SK-N-SH (cell line): ENCODE data around the gene GABRG3. TPM values are rescaled to one million over a fixed set of nuclear protein-coding genes. Genes with fewer than 3 reads are reported as not detected.

Source experiments
- CTCF ChIA-PET: fragments of 300-600, 350-600 bp; formaldehyde crosslinking; extraction: SDS; loops from one replicate; lab custom pipeline; 2021; lab: Yijun Ruan, JAX
- POLR2A ChIA-PET: fragments of 350-600 bp; sonication (Branson Sonifier 250); formaldehyde crosslinking; extraction: SDS; loops from one replicate; lab custom pipeline; 2020; ENCODE audit warnings: antibody characterized with exemption, inconsistent platforms; lab: Yijun Ruan, JAX
- DNase-seq: peaks from one replicate; pipeline ENCODE4 v3.0.0; 2012
- H2AFZ ChIP-seq: fragments of 200-600 bp; sonication (generic); 2 replicates; pipeline ENCODE4 v1.8.1; 2016; ENCODE audit warnings: antibody characterized with exemption, mild to moderate bottlenecking, low read depth
- H3F3A ChIP-seq: fragments of 200-600 bp; sonication (generic); replicated peaks from 2 replicates; pipeline ENCODE3; 2016; ENCODE audit warnings: antibody characterized with exemption, mild to moderate bottlenecking; ENCODE audit not compliant: insufficient read depth
- H3K27ac ChIP-seq, 2 experiments: fragments of 200-500 bp in 1 of 2; fragments of 200-600 bp in 1 of 2; sonication (Bioruptor generic) in 1 of 2; sonication (generic), shearing (Covaris generic) in 1 of 2; 2 replicates each; pipeline versions ENCODE4 v1.5.1 to v1.6.1; 2014 to 2016; ENCODE audit warnings: low read depth in 2 of 2, inconsistent platforms in 1 of 2, low read length in 1 of 2, mild to moderate bottlenecking in 1 of 2, mixed read lengths in 1 of 2
- H3K27me3 ChIP-seq: fragments of 200-600 bp; sonication (generic), shearing (Covaris generic); 2 replicates; pipeline ENCODE4 v1.6.1; 2016; ENCODE audit warnings: mixed run types; ENCODE audit not compliant: insufficient read depth
- H3K36me3 ChIP-seq, 2 experiments: fragments of 200-500 bp in 1 of 2; fragments of 200-600 bp in 1 of 2; sonication (Bioruptor generic) in 1 of 2; sonication (generic) in 1 of 2; replicated peaks in 1 of 2; 2 replicates each; pipeline versions ENCODE3 to v1.5.1; 2014 to 2016; ENCODE audit warnings: low read length in 1 of 2, mild to moderate bottlenecking in 1 of 2; ENCODE audit not compliant: insufficient read depth in 2 of 2, control insufficient read depth in 1 of 2
- H3K4me1 ChIP-seq, 2 experiments: fragments of 200-500 bp in 1 of 2; fragments of 200-600 bp in 1 of 2; sonication (Bioruptor generic) in 1 of 2; sonication (generic), shearing (Covaris generic) in 1 of 2; 2 replicates each; pipeline versions ENCODE4 v1.5.1 to v1.6.1; 2014 to 2016; ENCODE audit warnings: low read depth in 1 of 2, low read length in 1 of 2, mixed run types in 1 of 2; ENCODE audit not compliant: insufficient read depth in 2 of 2, control insufficient read depth in 1 of 2
- H3K4me2 ChIP-seq: fragments of 200-600 bp; sonication (generic), shearing (Covaris generic); 2 replicates; pipeline ENCODE4 v1.6.1; 2017; ENCODE audit warnings: mixed run types
- H3K4me3 ChIP-seq, 2 experiments: fragments of 200-500 bp in 1 of 2; fragments of 200-600 bp in 1 of 2; sonication (Bioruptor generic) in 1 of 2; sonication (generic), shearing (Covaris generic) in 1 of 2; 2 replicates each; pipeline versions ENCODE4 v1.5.1 to v1.8.1; 2014 to 2016; ENCODE audit warnings: low read depth in 2 of 2, inconsistent platforms in 1 of 2, low read length in 1 of 2, mild to moderate bottlenecking in 1 of 2, mixed read lengths in 1 of 2, moderate library complexity in 1 of 2
- H3K79me2 ChIP-seq: fragments of 200-600 bp; sonication (generic); 2 replicates; pipeline ENCODE4 v1.8.1; 2017; ENCODE audit warnings: mild to moderate bottlenecking; ENCODE audit not compliant: insufficient read depth
- H3K9ac ChIP-seq: fragments of 200-600 bp; sonication (generic); 2 replicates; pipeline ENCODE4 v1.6.1; 2017; ENCODE audit warnings: mixed run types
- H3K9me2 ChIP-seq: fragments of 200-600 bp; sonication (generic); 2 replicates; pipeline ENCODE4 v1.6.1; 2017; ENCODE audit warnings: mixed run types
- H3K9me3 ChIP-seq: fragments of 200-600 bp; sonication (generic); 2 replicates; pipeline ENCODE4 v1.6.1; 2017; ENCODE audit warnings: mixed run types, mild to moderate bottlenecking, moderate library complexity
- H4K20me1 ChIP-seq: fragments of 200-600 bp; sonication (generic); 2 replicates; pipeline ENCODE4 v1.6.1; 2017; ENCODE audit warnings: mild to moderate bottlenecking, mixed run types; ENCODE audit not compliant: insufficient read depth
- ELF1 ChIP-seq: IDR thresholded peaks from 2 replicates; pipeline ENCODE4 v1.4.0; 2012
- EP300 ChIP-seq, 2 experiments: IDR thresholded peaks; 2 replicates each; pipeline versions ENCODE4 v1.4.0 to v1.6.1; 2012; ENCODE audit warnings: borderline replicate concordance in 1 of 2, low read depth in 1 of 2, low read length in 1 of 2
- EZH2phosphoT487 ChIP-seq: fragments of 200-600 bp; sonication (generic); IDR thresholded peaks from 2 replicates; pipeline ENCODE4 v1.6.1; 2017; ENCODE audit warnings: low read depth, mixed run types, mild to moderate bottlenecking, antibody characterized with exemption, moderate library complexity, borderline replicate concordance
- FOSL2 ChIP-seq: IDR thresholded peaks from 2 replicates; pipeline ENCODE4 v1.4.0; 2012; ENCODE audit warnings: low read depth, mild to moderate bottlenecking, moderate library complexity, borderline replicate concordance
- GATA2 ChIP-seq: sonication (generic); formaldehyde crosslinking; IDR thresholded peaks from 2 replicates; pipeline ENCODE4 v1.5.0; 2020; ENCODE audit warnings: mild to moderate bottlenecking, missing genetic modification reagents
- MEF2A ChIP-seq: IDR thresholded peaks from 2 replicates; pipeline ENCODE4 v1.4.0; 2012; ENCODE audit warnings: low read depth, borderline replicate concordance
- MXI1 ChIP-seq: IDR thresholded peaks from 2 replicates; pipeline ENCODE4 v1.6.1; 2012; ENCODE audit warnings: mild to moderate bottlenecking, low read depth, low read length, improper control_type of control experiment
- PBX3 ChIP-seq: IDR thresholded peaks from 2 replicates; pipeline ENCODE4; 2012
- RCOR1 ChIP-seq: fragments of 150-350 bp; IDR thresholded peaks from 2 replicates; pipeline ENCODE4 v1.6.1; 2017; ENCODE audit warnings: antibody characterized with exemption, low read length
- SIN3A ChIP-seq: IDR thresholded peaks from 2 replicates; pipeline ENCODE4 v1.6.1; 2012; ENCODE audit warnings: low read depth, mild to moderate bottlenecking, low read length, moderate library complexity, borderline replicate concordance
- SMC3 ChIP-seq: IDR thresholded peaks from 2 replicates; pipeline ENCODE4 v1.6.1; 2012; ENCODE audit warnings: low read depth, low read length, improper control_type of control experiment
- TEAD4 ChIP-seq: IDR thresholded peaks from 2 replicates; pipeline ENCODE4 v1.4.0; 2012; ENCODE audit warnings: mild to moderate bottlenecking, borderline replicate concordance; ENCODE audit not compliant: insufficient read depth
- USF1 ChIP-seq: IDR thresholded peaks from 2 replicates; pipeline ENCODE4 v1.4.0; 2012; ENCODE audit warnings: low read depth, borderline replicate concordance
- WGBS: methylation state at CpG from one replicate; pipeline ENCODE4 v1.1.6; 2017; ENCODE audit warnings: low lambda C conversion rate; 5-methylcytosine and 5-hydroxymethylcytosine counted together
- polyA plus RNA-seq, 3 experiments: library from polyadenylated mRNA; depleted of rRNA; stranded (reverse); fragments of >200 nt; gene quantifications; 2 replicates each; pipeline ENCODE4 v1.2.3, GENCODE V29; 2012

The GABRG3 gene
- polyA plus RNA-seq, 1 of the 3 experiments (the other 2 are of a cell fraction), result not detected

DNA sequence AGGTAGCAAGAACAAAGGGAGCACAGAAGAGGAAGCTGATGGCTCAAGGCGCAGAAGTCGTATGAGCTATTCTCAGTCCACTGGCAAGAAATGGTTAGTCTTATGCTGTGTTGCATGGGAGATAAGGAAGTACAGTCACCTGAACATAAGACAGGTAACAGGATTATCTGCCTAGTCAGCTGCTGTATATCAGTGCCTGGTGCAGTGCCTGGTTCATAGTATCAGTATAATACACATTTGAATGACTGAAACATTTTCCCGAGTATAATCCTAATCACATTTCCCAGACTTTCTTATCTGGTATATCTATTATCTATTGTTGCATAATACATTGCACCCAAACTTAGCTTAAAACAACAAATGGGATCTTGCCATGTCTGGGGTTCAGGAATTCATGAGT is 302.5 kb downstream of the GABRG3 start:
- WGBS, result 67% methylated on average over 3 of the region's 3 CpGs
- Histone ChIP-seq H3K27ac (no peak overlapping the region), H3K9me3 (no peaks in the 10 kb centered on the region), H3F3A (no peaks in the 10 kb centered on the region), H2AFZ (no peak overlapping the region), H3K4me1 (no peaks in the 10 kb centered on the region), H3K4me3 (no peak overlapping the region), H4K20me1 (no peaks in the 10 kb centered on the region), H3K9me2 (no peaks in the 10 kb centered on the region), H3K4me2 (no peak overlapping the region), H3K79me2 (no peaks in the 10 kb centered on the region), H3K36me3 (no peaks in the 10 kb centered on the region), H3K27me3 (no peaks in the 10 kb centered on the region), H3K9ac (no peak overlapping the region)
- TF ChIP-seq ELF1, result no peak
- TF ChIP-seq SIN3A, result no peak
- TF ChIP-seq GATA2 (CRISPR knock-in tag), result no peak
- TF ChIP-seq RCOR1, result no peak
- TF ChIP-seq USF1, result no peak
- TF ChIP-seq FOSL2, result no peak
- no peak for TF ChIP-seq TEAD4
- TF ChIP-seq PBX3, result no peak
- no peak for TF ChIP-seq EZH2phosphoT487
- no peak for TF ChIP-seq SMC3
- no peak for TF ChIP-seq MXI1
- no peak for DNase-seq
- POLR2A ChIA-PET, result no interaction called here
- CTCF ChIA-PET, result no interaction called here

- CTCF ChIA-PET, result no interaction called here
- POLR2A ChIA-PET, result no interaction called here
Measured at GRCh38 chr15:27278761-27279160, 307.8 kb downstream of the GABRG3 start.

More at GRCh38 chr15:27278761-27279160, 307.8 kb downstream of the GABRG3 start:
- H3K27me3 ChIP-seq, result no peaks in the 10 kb centered on the region
- no peak overlapping the region for H2AFZ ChIP-seq
- TF ChIP-seq EZH2phosphoT487 (no peak), MEF2A (no peak), EP300 (IDR thresholded peaks at IDR 0.05; ENCODE audit: borderline replicate concordance in 1 of 2, low read depth in 1 of 2, low read length in 1 of 2) (no peak)
- no peak for DNase-seq
- no peaks in the 10 kb centered on the region for H3K36me3 ChIP-seq
- 55% methylated on average over 3 of the region's 3 CpGs for WGBS
- 0 out of 2 replicates have a peak, but pooled peaks cover 3% of the 10 kb centered on the region for H3K9me3 ChIP-seq
- H3K4me1 ChIP-seq, result no peaks in the 10 kb centered on the region
- H3F3A ChIP-seq, result no peaks in the 10 kb centered on the region
- H3K27ac ChIP-seq, result no peak overlapping the region
- no peaks in the 10 kb centered on the region for H4K20me1 ChIP-seq
- no peak overlapping the region for H3K9ac ChIP-seq
- H3K4me2 ChIP-seq, result no peak overlapping the region
- H3K9me2 ChIP-seq, result no peaks in the 10 kb centered on the region
- H3K79me2 ChIP-seq, result no peaks in the 10 kb centered on the region
- no peak overlapping the region for H3K4me3 ChIP-seq
